Loucy (cell line): ENCODE measurements around the gene OR52A1.

ENCODE experiments used
- H2AFZ ChIP-seq: fragments of 200-600 bp; sonication (generic); 2 replicates; pipeline ENCODE4 v1.6.0; 2016; ENCODE audit warnings: antibody characterized with exemption, mild to moderate bottlenecking, low read length, moderate library complexity
- H3F3A ChIP-seq: fragments of 200-600 bp; 2 replicates; pipeline ENCODE4 v1.6.0; 2016; ENCODE audit warnings: antibody characterized with exemption, low read depth, mild to moderate bottlenecking
- H3K27me3 ChIP-seq: fragments of 200-600 bp; sonication (generic); 2 replicates; pipeline ENCODE4 v1.6.1; 2014; ENCODE audit warnings: low read length, mild to moderate bottlenecking; ENCODE audit not compliant: insufficient read depth, poor library complexity, severe bottlenecking
- H3K36me3 ChIP-seq: fragments of 200-600 bp; sonication (generic); 2 replicates; pipeline ENCODE4 v1.6.1; 2016; ENCODE audit warnings: low read length; ENCODE audit not compliant: insufficient read depth
- H3K4me1 ChIP-seq: fragments of 200-600 bp; sonication (generic); 2 replicates; pipeline ENCODE4 v1.5.1; 2014; ENCODE audit warnings: low read length, mild to moderate bottlenecking; ENCODE audit not compliant: insufficient read depth, poor library complexity, severe bottlenecking
- H3K4me2 ChIP-seq: fragments of 200-600 bp; sonication (generic); 2 replicates; pipeline ENCODE4 v1.6.0; 2014; ENCODE audit warnings: antibody characterized with exemption, low read length, low read depth, mild to moderate bottlenecking; ENCODE audit not compliant: poor library complexity, severe bottlenecking
- H3K4me3 ChIP-seq: fragments of 200-600 bp; sonication (generic); 2 replicates; pipeline ENCODE4 v1.5.1; 2014; ENCODE audit warnings: low read length, mild to moderate bottlenecking, mixed read lengths; ENCODE audit not compliant: poor library complexity, severe bottlenecking
- H3K79me2 ChIP-seq: fragments of 200-600 bp; sonication (generic); 2 replicates; pipeline ENCODE4 v1.6.1; 2014; ENCODE audit warnings: low read length; ENCODE audit not compliant: insufficient read depth
- H3K9ac ChIP-seq: fragments of 200-600 bp; sonication (generic); 2 replicates; pipeline ENCODE4 v1.6.0; 2014; ENCODE audit warnings: mild to moderate bottlenecking, low read depth, low read length, moderate library complexity; ENCODE audit not compliant: poor library complexity, severe bottlenecking
- H3K9me2 ChIP-seq: fragments of 200-600 bp; sonication (generic); replicated peaks from 2 replicates; pipeline ENCODE4 v1.6.1; 2016; ENCODE audit warnings: low read depth, low read length, mixed read lengths
- H3K9me3 ChIP-seq: fragments of 200-600 bp; sonication (generic); 2 replicates; pipeline ENCODE4 v1.6.1; 2014; ENCODE audit warnings: mild to moderate bottlenecking, antibody characterized with exemption, low read length, low read depth; ENCODE audit not compliant: insufficient read depth
- H4K20me1 ChIP-seq: fragments of 200-600 bp; sonication (generic); 2 replicates; pipeline ENCODE4 v1.6.0; 2014; ENCODE audit warnings: antibody characterized with exemption, low read length, mild to moderate bottlenecking; ENCODE audit not compliant: insufficient read depth, poor library complexity, severe bottlenecking
- EZH2phosphoT487 ChIP-seq: fragments of 200-600 bp; IDR thresholded peaks from 2 replicates; pipeline ENCODE4 v1.6.1; 2018; ENCODE audit warnings: antibody characterized with exemption, mild to moderate bottlenecking, moderate library complexity, borderline replicate concordance
- TF ChIP-seq, protein P1 (sequence below): fragments of 200-600 bp; sonication (generic); conservative IDR thresholded peaks from 2 replicates; pipeline ENCODE4 v1.5.1; 2014; ENCODE audit warnings: mild to moderate bottlenecking, antibody characterized with exemption, low read length

Gene OR52A1

GRCh38 chr11:5136261-5136660 lies 18.3 kb downstream of the OR52A1 start:
- H3K27me3 ChIP-seq: no peaks in the 10 kb centered on the region
- no peaks in the 10 kb centered on the region for H3F3A ChIP-seq
- no peak overlapping the region for H2AFZ ChIP-seq
- H3K9me3 ChIP-seq: no peaks in the 10 kb centered on the region
- no peaks in the 10 kb centered on the region for H3K4me1 ChIP-seq
- H3K4me2 ChIP-seq: no peak overlapping the region
- no peaks in the 10 kb centered on the region for H4K20me1 ChIP-seq
- no peaks in the 10 kb centered on the region for H3K79me2 ChIP-seq
- H3K9ac ChIP-seq: no peak overlapping the region
- no peak for TF ChIP-seq EZH2phosphoT487
- TF ChIP-seq, protein P1, sequence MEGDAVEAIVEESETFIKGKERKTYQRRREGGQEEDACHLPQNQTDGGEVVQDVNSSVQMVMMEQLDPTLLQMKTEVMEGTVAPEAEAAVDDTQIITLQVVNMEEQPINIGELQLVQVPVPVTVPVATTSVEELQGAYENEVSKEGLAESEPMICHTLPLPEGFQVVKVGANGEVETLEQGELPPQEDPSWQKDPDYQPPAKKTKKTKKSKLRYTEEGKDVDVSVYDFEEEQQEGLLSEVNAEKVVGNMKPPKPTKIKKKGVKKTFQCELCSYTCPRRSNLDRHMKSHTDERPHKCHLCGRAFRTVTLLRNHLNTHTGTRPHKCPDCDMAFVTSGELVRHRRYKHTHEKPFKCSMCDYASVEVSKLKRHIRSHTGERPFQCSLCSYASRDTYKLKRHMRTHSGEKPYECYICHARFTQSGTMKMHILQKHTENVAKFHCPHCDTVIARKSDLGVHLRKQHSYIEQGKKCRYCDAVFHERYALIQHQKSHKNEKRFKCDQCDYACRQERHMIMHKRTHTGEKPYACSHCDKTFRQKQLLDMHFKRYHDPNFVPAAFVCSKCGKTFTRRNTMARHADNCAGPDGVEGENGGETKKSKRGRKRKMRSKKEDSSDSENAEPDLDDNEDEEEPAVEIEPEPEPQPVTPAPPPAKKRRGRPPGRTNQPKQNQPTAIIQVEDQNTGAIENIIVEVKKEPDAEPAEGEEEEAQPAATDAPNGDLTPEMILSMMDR: no peak
- no peaks in the 10 kb centered on the region for H3K9me2 ChIP-seq
- H3K4me3 ChIP-seq: no peak overlapping the region
- no peaks in the 10 kb centered on the region for H3K36me3 ChIP-seq

DNA sequence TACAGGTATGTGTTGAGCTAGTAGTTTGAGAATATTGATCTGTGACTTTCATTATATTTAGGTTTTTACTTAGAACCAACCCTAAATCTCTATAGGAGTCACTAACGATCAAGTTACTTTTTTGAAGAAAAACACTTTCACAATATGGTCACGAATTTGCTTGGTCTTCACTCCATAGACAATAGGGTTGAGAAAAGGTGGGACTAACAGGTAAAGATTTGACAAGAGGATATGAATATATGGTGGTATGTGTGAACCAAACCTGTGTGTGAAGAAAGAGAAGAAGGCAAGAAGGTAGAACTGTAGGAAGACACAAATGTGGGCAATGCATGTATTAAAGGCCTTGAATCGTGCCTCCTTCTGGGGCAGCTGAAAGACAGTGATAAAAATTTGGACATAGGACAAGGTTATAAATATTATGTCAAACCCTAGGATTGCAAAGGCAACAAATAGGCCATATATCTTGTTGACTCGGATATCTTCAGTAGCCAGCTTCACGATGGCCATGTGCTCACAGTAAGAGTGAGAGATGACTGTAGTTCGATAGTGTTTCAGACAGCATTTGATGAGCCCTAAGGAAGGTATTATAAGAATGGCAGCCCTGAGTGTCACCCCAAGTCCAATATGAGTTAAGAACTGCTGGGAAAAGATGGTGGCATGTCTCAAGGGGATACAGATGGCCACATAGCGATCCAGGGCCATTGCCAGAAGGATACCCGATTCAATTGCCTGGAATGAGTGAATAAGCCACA lies 22.8 kb downstream of the OR52A1 start:
- no peaks in the 10 kb centered on the region for H3K79me2 ChIP-seq
- no peaks in the 10 kb centered on the region for H3K27me3 ChIP-seq
- no peak overlapping the region for H3K4me2 ChIP-seq
- no peaks in the 10 kb centered on the region for H3K9me3 ChIP-seq
- H3F3A ChIP-seq: no peaks in the 10 kb centered on the region
- no peak overlapping the region for H2AFZ ChIP-seq
- no peak overlapping the region for H3K9ac ChIP-seq
- no peaks in the 10 kb centered on the region for H4K20me1 ChIP-seq
- no peak overlapping the region for H3K4me3 ChIP-seq
- TF ChIP-seq, protein P1: no peak
- TF ChIP-seq EZH2phosphoT487: no peak
- H3K9me2 ChIP-seq: no peaks in the 10 kb centered on the region
- H3K4me1 ChIP-seq: no peaks in the 10 kb centered on the region
- no peaks in the 10 kb centered on the region for H3K36me3 ChIP-seq

- H3K4me3 ChIP-seq: no peak overlapping the region
- TF ChIP-seq, protein P1: no peak
- no peak for TF ChIP-seq EZH2phosphoT487
- no peak overlapping the region for H3K9ac ChIP-seq
- no peaks in the 10 kb centered on the region for H3K36me3 ChIP-seq
- no peaks in the 10 kb centered on the region for H3F3A ChIP-seq
- H3K79me2 ChIP-seq: no peaks in the 10 kb centered on the region
- no peaks in the 10 kb centered on the region for H3K9me2 ChIP-seq
- no peak overlapping the region for H2AFZ ChIP-seq
- H3K4me2 ChIP-seq: no peak overlapping the region
- no peaks in the 10 kb centered on the region for H4K20me1 ChIP-seq
- no peaks in the 10 kb centered on the region for H3K9me3 ChIP-seq
- no peaks in the 10 kb centered on the region for H3K4me1 ChIP-seq
- no peaks in the 10 kb centered on the region for H3K27me3 ChIP-seq
Measured at GRCh38 chr11:5129457-5129877, 25.1 kb downstream of the OR52A1 start.
